HG03108 (cell line): ENCODE data around the gene TLK2.
"Not testable (repeated sequence)": the region's sequence is repeated elsewhere in the genome, so short reads cannot be mapped to it uniquely, and the experiment has no call there.

ENCODE experiments used
- ATAC-seq: cut with Tn5 transposase; IDR thresholded peaks from one replicate; pipeline ENCODE4 v1.9.1; 2021; ENCODE audit warnings: moderate library complexity; ENCODE audit not compliant: unreplicated experiment

TLK2 gene

GRCh38 chr17:62478424-62478879 lies at the start of gene TLK2:
Gene TLK2 (plus strand): TSS chr17:62478825. CDS start chr17:62481126, 2,301 bp downstream.
- ATAC-seq, result peak; percentile 74

- ATAC-seq, result not testable (repeated sequence)
Measured at GRCh38 chr17:62435251-62435650, 43.4 kb upstream of the TLK2 start.

GRCh38 chr17:62441181-62441580 lies 37.4 kb upstream of the TLK2 start:
- ATAC-seq, result not testable (repeated sequence)

GRCh38 chr17:62444063-62444462 lies 34.6 kb upstream of the TLK2 start:
- no peak for ATAC-seq

GRCh38 chr17:62445791-62446190 lies 32.8 kb upstream of the TLK2 start:
- ATAC-seq, result not testable (repeated sequence)

GRCh38 chr17:62452195-62452594 lies 26.4 kb upstream of the TLK2 start:
- ATAC-seq, result not testable (repeated sequence)

GRCh38 chr17:62453041-62453440 lies 25.6 kb upstream of the TLK2 start:
- not testable (repeated sequence) for ATAC-seq

- ATAC-seq, result peak; percentile 31
Measured at GRCh38 chr17:62453656-62454055, 25.0 kb upstream of the TLK2 start.

GRCh38 chr17:62454111-62454510 lies 24.5 kb upstream of the TLK2 start:
- ATAC-seq, result peak; percentile 66

- ATAC-seq, result no peak
Measured at GRCh38 chr17:62456016-62456415, 22.6 kb upstream of the TLK2 start.

GRCh38 chr17:62458483-62458882 lies 20.1 kb upstream of the TLK2 start:
- not testable (repeated sequence) for ATAC-seq

- ATAC-seq, result not testable (repeated sequence)
Measured at GRCh38 chr17:62464422-62464821, 14.2 kb upstream of the TLK2 start.

GRCh38 chr17:62465271-62465670 lies 13.4 kb upstream of the TLK2 start:
- ATAC-seq, result not testable (repeated sequence)

- not testable (repeated sequence) for ATAC-seq
Measured at GRCh38 chr17:62470666-62471379, 7.8 kb upstream of the TLK2 start.

GRCh38 chr17:62471380-62471880 lies 7.2 kb upstream of the TLK2 start:
- ATAC-seq, result not testable (repeated sequence)

- not testable (repeated sequence) for ATAC-seq
Measured at GRCh38 chr17:62473030-62473982, 5.3 kb upstream of the TLK2 start.

- ATAC-seq, result not testable (repeated sequence)
Measured at GRCh38 chr17:62477111-62477510, 1.5 kb upstream of the TLK2 start.

GRCh38 chr17:62477718-62478408 lies 762 bp upstream of the TLK2 start:
- peak; percentile 19 for ATAC-seq

GRCh38 chr17:62478880-62479638 lies 434 bp downstream of the TLK2 start:
- ATAC-seq, result peak; percentile 26
